ENCODE results near the gene PRDX6.
"Not testable (repeated sequence)": the region's sequence is repeated elsewhere in the genome, so short reads cannot be mapped to it uniquely, and the experiment has no call there.

The PRDX6 gene

GRCh38 chr1:173493125-173493524 is 16.0 kb downstream of the PRDX6 start:
- in situ Hi-C loops (cut with MboI; ENCODE audit: low sequenced_read_pairs): not testable (repeated sequence)

GRCh38 chr1:173495609-173496267 is 18.6 kb downstream of the PRDX6 start:
- in situ Hi-C loops (cut with MboI; ENCODE audit: low sequenced_read_pairs): no loop called here

GRCh38 chr1:173496757-173497320 is 19.7 kb downstream of the PRDX6 start:
- in situ Hi-C loops (cut with MboI; ENCODE audit: low sequenced_read_pairs): no loop called here

- in situ Hi-C loops (cut with MboI; ENCODE audit: low sequenced_read_pairs): no loop called here
These were observed 22.6 kb downstream of the PRDX6 start for GRCh38 chr1:173499729-173500128.

- in situ Hi-C loops (cut with MboI; ENCODE audit: low sequenced_read_pairs): no loop called here
These were observed 25.0 kb downstream of the PRDX6 start for GRCh38 chr1:173502104-173502503.

GRCh38 chr1:173503391-173503790 is 26.3 kb downstream of the PRDX6 start:
- in situ Hi-C loops (cut with MboI; ENCODE audit: low sequenced_read_pairs): no loop called here

GRCh38 chr1:173504268-173504667 is 27.1 kb downstream of the PRDX6 start:
- in situ Hi-C loops (cut with MboI; ENCODE audit: low sequenced_read_pairs): no loop called here

GRCh38 chr1:173505391-173505790 is 28.3 kb downstream of the PRDX6 start:
- in situ Hi-C loops (cut with MboI; ENCODE audit: low sequenced_read_pairs): no loop called here

GRCh38 chr1:173506437-173506836 is 29.3 kb downstream of the PRDX6 start:
- in situ Hi-C loops (cut with MboI; ENCODE audit: low sequenced_read_pairs): no loop called here

GRCh38 chr1:173507205-173507846 is 30.2 kb downstream of the PRDX6 start:
- in situ Hi-C loops (cut with MboI; ENCODE audit: low sequenced_read_pairs): no loop called here

GRCh38 chr1:173507847-173508209 is 30.7 kb downstream of the PRDX6 start:
- in situ Hi-C loops (cut with MboI; ENCODE audit: low sequenced_read_pairs): no loop called here

GRCh38 chr1:173508541-173508940 is 31.4 kb downstream of the PRDX6 start:
- in situ Hi-C loops (cut with MboI; ENCODE audit: low sequenced_read_pairs): no loop called here

- in situ Hi-C loops (cut with MboI; ENCODE audit: low sequenced_read_pairs): no loop called here
These were observed 32.7 kb downstream of the PRDX6 start for GRCh38 chr1:173509797-173510196.

- in situ Hi-C loops (cut with MboI; ENCODE audit: low sequenced_read_pairs): not testable (repeated sequence)
These were observed 37.4 kb downstream of the PRDX6 start for GRCh38 chr1:173514503-173514902.

GRCh38 chr1:173520799-173521198 is 43.7 kb downstream of the PRDX6 start:
- in situ Hi-C loops (cut with MboI; ENCODE audit: low sequenced_read_pairs): no loop called here

- in situ Hi-C loops (cut with MboI; ENCODE audit: low sequenced_read_pairs): no loop called here
These were observed 46.2 kb downstream of the PRDX6 start for GRCh38 chr1:173523329-173523728.

GRCh38 chr1:173525926-173526325 is 48.8 kb downstream of the PRDX6 start:
- in situ Hi-C loops (cut with MboI; ENCODE audit: low sequenced_read_pairs): no loop called here

GRCh38 chr1:173527151-173527826 is 50.2 kb downstream of the PRDX6 start:
- in situ Hi-C loops (cut with MboI; ENCODE audit: low sequenced_read_pairs): no loop called here

- in situ Hi-C loops (cut with MboI; ENCODE audit: low sequenced_read_pairs): no loop called here
These were observed 52.0 kb downstream of the PRDX6 start for GRCh38 chr1:173529106-173529505.

- in situ Hi-C loops (cut with MboI; ENCODE audit: low sequenced_read_pairs): no loop called here
These were observed 53.9 kb downstream of the PRDX6 start for GRCh38 chr1:173530795-173531693.

- in situ Hi-C loops (cut with MboI; ENCODE audit: low sequenced_read_pairs): no loop called here
These were observed 55.1 kb downstream of the PRDX6 start for GRCh38 chr1:173532237-173532636.
